GM04504 (cell line): Measurements from ENCODE around the gene MAN1A2.
"Not testable (repeated sequence)": the region's sequence is repeated elsewhere in the genome, so short reads cannot be mapped to it uniquely, and the experiment has no call there.

ENCODE experiments used
- DNase-seq: peaks from one replicate; pipeline ENCODE4 v3.0.0-alpha.2; 2012; ENCODE audit warnings: low read depth

MAN1A2 gene

DNA sequence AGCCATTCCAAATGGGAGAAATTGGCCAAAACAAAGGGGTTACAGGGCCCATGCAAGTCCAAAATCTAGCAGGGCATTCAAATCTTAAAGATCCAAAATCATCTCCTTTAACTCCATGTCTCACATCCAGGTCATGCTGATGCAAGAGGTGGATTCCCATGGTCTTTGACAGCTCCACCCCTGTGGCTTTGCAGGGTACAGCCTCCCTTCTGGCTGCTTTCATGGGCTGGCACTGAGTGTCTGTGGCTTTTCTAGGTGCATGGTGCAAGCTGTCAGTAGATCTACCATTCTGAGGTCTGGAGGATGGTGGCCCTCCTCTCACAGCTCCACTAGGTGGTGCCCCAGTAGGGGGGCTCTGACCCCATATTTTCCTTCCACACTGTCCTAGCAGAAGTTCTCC is 191.2 kb downstream of the MAN1A2 start:
- not testable (repeated sequence) for DNase-seq

DNA sequence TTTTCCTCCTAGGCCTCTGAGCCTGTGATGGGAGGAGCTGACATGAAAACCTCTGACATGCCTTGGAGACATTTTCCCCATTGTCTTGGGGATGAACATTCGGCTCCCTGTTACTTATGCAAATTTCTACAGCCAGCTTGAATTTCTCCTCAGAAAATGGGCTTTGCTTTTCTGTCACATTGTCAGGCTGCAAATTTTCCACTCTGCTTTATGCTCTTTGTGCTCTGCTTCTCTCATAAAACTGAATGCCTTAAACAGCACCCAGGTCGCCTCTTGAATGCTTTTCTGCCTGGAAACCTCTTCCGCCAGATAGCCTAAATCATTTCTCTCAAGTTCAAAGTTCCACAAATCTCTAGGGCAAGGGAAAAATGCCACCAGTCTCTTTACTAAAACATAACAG is 191.9 kb downstream of the MAN1A2 start:
- no peak for DNase-seq

- DNase-seq = no peak
These were observed 192.7 kb downstream of the MAN1A2 start for GRCh38 chr1:117559985-117560384.

DNA sequence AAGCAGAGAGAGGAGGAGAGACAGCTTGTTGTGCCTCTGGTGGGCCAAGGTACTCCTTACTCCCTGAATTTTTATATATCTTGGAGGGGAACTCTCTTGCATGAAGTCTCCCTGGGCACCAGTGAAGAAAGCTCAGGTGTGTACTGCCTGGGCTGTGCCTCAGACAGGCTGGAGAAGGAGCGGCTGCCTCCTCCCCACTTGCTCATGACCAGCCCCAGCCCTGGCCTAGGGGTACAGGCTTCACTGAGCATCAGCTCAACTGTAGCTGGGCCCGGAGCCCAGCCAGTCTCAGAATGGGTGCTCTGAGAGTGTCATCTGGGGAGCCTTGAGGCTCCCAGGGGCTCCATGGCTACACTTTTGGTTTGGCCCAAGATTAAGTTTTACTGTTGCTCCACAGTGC is 193.8 kb downstream of the MAN1A2 start:
- no peak for DNase-seq

- no peak for DNase-seq
These were observed 194.3 kb downstream of the MAN1A2 start for GRCh38 chr1:117561551-117561950.

DNA sequence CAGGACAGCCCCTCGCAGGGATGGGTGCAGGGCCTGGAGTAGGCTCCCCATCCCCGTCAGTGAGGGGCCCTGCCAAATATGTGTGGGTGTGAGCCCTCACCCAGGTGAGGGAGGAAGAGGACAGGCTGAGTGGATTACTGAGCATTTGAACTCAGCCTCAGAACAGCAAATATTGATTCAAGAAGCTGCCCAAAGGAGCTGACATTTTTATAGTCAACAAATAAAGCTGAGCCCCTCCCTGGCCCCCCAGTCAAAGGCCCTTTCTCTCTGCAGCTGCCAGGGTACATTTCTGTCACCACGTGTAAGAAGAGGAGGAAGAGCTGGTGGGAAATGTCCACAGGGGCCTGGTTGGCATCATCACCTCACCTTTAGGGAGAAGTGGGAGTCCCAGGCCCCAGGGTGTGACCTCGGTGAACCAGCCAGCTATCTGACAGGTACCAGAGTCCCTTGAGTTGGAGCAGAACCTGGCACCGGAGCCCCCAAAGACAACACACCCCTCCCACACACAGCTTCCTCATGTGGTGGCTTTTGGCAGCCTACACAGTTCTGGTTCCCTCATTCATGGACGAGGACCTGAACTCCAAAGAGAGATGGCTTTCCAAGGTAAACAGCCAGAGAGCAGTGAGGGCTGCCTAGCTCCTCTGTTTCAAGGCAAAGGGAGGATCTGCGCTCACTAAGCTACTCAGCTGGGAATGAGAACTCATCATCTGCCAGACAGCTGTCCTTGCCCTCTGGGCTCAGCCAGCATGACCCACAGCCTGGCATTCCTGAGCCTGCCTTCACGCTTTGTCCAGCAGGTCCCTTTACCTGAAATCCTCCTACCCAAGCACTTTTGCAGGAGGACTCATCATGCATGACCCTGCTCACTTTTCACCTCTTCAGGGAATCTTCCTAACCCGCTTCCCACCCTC is 195.6 kb downstream of the MAN1A2 start:
- DNase-seq = no peak

DNA sequence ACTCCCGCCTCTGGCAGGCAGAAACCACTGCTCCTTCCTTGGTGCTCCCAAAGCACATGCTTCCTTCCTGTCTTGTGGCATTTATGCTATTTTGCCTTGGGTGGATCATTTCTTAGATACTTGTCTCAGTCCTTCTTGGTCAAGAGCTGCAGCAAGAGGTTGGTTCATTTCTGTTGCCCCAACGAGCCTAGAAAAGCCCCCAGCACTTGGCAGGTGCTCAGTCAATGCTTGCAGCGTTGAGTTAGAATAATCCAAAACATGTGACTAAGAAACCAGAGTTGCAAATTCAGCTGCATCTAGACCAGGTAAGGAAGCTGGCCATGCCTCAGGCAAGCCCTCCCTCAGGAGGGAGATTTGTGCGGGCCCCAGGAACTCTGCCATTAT is 196.2 kb downstream of the MAN1A2 start:
- no peak for DNase-seq

DNA sequence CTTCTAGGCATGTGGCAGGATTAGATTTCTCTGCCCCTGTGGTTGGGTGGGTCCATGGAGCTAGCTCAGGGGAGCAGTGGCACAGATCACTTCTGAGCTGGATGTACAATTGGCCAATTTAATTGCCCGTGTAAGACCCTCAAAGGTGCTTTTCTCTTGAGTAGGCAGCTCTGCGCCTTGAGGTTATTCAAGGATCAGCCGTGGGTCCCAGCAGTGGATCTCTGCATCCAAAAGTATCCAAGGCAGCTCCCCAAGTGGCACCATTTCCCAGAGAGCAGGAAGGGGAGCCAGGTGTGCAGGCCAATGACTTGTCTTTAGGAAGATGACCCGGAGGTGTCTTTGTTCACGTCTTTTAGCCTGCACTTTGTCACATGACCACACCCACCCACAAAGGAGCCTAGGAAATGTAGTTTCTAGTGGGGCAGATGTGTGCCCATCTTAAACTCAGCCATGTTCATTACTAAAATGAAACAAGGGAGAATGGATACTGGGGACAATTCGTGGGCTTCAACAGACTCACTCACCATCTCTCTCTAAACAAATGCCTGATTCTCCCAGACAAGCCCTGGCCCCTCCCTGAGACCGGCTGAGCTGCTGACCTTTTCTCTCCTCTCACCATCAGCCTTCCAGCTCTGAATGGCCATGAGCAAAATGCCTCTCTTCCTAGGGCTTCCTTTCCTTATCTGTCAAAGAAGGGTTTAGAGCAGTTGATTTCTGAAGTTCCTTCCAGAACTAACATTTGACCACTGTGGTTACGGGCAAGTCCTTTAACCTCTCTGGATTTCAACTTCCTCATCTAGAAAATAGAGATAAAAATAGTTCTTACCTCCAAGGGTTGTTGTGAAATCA is 197.2 kb downstream of the MAN1A2 start:
- DNase-seq = no peak

GRCh38 chr1:117565076-117565556 is 197.9 kb downstream of the MAN1A2 start:
- no peak for DNase-seq

- no peak for DNase-seq
These were observed 198.7 kb downstream of the MAN1A2 start for GRCh38 chr1:117565745-117566455.

DNA sequence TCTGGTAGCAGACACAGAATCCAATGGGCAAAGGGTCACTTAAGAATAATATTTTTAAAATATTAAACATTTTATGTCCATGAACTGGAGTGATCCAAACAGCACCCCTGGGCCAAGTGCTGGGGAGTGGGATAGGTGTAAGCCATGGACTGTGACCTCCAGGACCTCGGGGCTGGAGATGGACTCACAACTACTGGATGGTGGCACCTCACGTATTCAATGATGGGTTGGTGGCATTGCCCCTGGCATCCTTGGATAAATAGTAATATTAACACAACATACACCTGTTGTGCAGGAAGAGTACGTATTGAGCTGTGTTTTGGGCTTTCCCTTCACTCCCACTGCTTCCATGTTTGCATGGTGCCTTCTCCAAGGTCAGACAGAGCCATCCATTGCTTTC is 199.3 kb downstream of the MAN1A2 start:
- no peak for DNase-seq

DNA sequence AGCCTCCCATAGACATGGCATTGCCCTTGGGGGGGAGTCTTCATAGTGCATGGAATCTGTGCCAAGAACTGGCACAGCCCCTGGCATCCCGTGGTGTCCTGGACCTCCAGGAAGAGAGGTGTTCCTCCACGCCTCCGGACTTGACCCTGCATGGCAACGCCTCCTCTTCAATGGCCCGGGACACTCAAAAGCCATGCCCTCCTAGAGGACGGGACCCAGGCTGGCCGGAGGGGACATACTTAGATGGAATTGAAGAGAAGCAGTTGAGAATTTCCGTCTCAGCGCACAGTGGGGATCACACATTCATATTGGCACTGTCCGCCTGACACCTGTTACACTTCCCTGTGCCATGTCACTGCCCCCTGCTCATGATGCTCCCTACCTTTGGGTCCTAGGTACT is 200.2 kb downstream of the MAN1A2 start:
- no peak for DNase-seq

- no peak for DNase-seq
These were observed 200.7 kb downstream of the MAN1A2 start for GRCh38 chr1:117567976-117568375.

DNA sequence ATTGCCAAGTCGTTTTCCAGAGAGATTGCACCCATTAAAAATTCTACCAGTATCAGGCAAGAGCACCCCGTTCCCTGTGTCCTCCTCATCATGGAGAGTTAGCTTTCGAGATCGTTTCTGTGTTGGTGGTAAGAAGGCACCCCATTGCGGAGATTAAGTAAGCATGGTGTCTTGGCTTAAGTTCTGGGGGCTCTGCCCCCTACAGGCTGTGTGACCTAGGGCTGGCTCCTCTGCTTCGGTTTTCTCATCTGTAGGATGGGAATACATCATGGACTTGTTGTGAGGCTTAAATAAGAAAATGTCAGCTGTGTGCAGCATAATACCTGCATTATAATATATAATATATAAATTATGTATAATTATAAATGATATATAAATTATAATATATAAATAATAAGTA is 201.8 kb downstream of the MAN1A2 start:
- DNase-seq = no peak

GRCh38 chr1:117569856-117570255 is 202.6 kb downstream of the MAN1A2 start:
- no peak for DNase-seq

- no peak for DNase-seq
These were observed 203.8 kb downstream of the MAN1A2 start for GRCh38 chr1:117570988-117571409.

DNA sequence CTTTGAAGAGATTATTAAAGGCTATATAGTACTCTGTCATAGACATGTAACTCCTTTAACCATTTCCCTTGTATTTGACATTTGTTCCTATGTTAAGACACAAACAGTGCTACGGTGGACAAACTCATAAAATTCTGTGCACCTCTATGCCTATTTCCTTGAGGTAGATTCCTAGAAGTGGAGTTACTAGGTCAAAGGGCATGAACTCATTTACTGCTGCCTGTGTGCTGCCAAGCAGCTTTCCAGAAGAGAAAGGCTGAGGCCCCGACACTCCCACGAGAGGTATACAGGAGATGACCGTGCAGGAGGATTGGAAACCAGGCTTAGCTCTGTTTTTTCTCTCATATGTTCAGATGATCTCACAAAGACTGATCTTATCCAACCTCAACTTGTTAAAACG is 204.2 kb downstream of the MAN1A2 start:
- DNase-seq = no peak

GRCh38 chr1:117572546-117572945 is 205.3 kb downstream of the MAN1A2 start:
- DNase-seq = no peak

DNA sequence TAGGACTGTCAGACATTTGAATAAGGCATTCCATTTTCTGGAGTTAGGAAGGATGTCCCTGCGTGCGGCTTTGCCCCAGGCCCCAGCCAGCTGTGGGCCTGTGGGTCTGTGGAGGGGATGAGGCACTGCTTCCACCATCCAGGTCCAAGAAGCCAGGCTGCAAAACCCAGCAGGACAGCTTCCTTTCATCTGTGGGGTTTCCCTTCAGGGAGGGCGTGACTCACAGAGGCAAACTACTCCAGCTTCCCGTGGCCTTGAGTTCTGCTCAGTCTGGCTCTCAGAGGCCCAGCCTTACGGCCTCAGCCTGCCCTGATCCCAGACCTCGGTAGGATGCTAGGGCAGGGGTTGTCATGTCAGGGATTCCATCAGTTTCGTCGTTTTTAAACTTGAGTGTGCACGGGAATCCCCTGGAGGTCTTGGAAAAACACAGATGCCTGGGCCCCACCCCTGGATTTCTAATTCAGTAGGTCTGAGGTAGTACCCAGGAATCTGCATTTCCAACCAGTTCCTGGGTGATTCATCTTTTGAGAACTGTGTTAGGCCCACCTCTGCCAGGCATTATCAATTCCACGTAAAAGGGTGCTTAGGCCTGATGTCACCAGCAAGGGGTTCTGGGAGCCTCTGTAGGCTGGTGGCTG is 206.3 kb downstream of the MAN1A2 start:
- no peak for DNase-seq

- DNase-seq = no peak
These were observed 207.0 kb downstream of the MAN1A2 start for GRCh38 chr1:117574161-117574835.

DNA sequence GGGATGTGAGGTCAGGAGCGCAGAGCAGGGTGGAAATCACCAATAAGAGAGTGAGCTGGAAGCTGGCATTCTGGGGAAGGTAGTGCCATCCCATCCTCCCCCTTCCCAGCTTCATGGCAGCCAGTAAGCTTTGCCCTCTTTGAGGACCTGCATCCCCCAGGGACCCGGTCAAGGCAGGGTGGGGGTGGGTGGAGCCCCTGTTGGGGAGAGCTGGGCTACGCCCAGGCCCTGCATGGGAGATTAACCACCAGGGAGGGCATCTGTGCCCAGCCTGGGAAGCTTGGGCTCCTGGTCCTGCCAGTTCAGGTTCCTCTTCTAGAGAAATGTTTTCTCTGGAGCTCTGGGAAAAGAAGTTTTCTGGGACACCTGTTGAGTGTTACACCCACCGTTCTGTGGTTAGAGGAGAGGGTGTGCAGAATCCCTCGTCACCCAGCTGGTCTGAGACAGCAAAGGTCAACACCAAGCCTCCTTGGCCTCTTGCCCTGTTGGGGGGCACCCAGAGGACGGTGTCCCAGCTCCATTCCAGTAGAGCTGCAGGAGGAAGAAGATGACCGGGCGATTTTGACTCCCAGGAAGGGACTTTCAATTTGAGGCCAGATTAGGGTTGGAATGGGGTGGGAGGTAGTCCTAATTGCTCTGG is 208.5 kb downstream of the MAN1A2 start:
- no peak for DNase-seq
